ENCODE results near the gene GRID1.

The GRID1 gene

GRCh38 chr10:86315549-86315942, 51.0 kb downstream of the GRID1 start:
- no peak for TF ChIP-seq CTCF (conservative IDR thresholded peaks at IDR 0.05)
- no peak overlapping the region for H3K27ac ChIP-seq

GRCh38 chr10:86314616-86315548, 51.7 kb downstream of the GRID1 start:
- no peak for TF ChIP-seq CTCF (conservative IDR thresholded peaks at IDR 0.05)
- H3K27ac ChIP-seq = no peak overlapping the region

- H3K27ac ChIP-seq = peak overlapping the region; percentile 54; the same call in 1 of the 2 replicates
- TF ChIP-seq CTCF (conservative IDR thresholded peaks at IDR 0.05) = no peak
These were observed 53.0 kb downstream of the GRID1 start for GRCh38 chr10:86313621-86314041.

GRCh38 chr10:86312701-86313270, 53.8 kb downstream of the GRID1 start:
- TF ChIP-seq CTCF (conservative IDR thresholded peaks at IDR 0.05) = no peak
- peak overlapping the region; percentile 54 for H3K27ac ChIP-seq

GRCh38 chr10:86311906-86312305, 54.7 kb downstream of the GRID1 start:
- TF ChIP-seq CTCF (conservative IDR thresholded peaks at IDR 0.05) = no peak
- no peak overlapping the region for H3K27ac ChIP-seq

GRCh38 chr10:86311190-86311589, 55.4 kb downstream of the GRID1 start:
- no peak overlapping the region for H3K27ac ChIP-seq
- TF ChIP-seq CTCF (conservative IDR thresholded peaks at IDR 0.05) = no peak

GRCh38 chr10:86310702-86311101, 55.9 kb downstream of the GRID1 start:
- H3K27ac ChIP-seq = no peak overlapping the region
- TF ChIP-seq CTCF (conservative IDR thresholded peaks at IDR 0.05) = no peak
